ENCODE measurements around the gene PSMG4. TPM values are rescaled to one million over a fixed set of nuclear protein-coding genes. Genes with fewer than 3 reads are reported as not detected.

PSMG4 gene
- total and polyA plus RNA-seq, 2 of the 8 experiments (the other 6 are each of a cell fraction or from before 2014, with no cell fraction given): 40.6 to 113 TPM

DNA sequence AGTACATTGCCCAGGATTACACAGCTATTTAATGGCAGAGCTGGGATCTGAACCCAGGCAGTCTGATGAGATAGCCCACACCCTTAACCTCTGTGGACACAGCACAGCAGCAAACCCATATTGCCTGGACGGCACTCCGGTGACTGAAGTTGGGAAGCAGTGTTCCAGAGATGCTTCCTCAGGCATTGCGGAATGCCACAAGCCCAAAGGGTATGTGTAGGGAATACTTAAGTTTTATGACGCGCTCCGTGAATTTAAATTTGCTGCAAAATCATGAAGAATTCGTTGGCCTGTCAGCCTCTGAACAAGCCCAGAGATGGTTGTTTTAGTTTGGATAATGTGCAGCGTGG, 46.4 kb downstream of the PSMG4 start (continued):
- no peak for TF ChIP-seq TAF1 (IDR thresholded peaks at IDR 0.05; ENCODE audit: low read depth, low read length)
- no peak for TF ChIP-seq SP4 (IDR thresholded peaks at IDR 0.05; ENCODE audit: low read length)
- no peak for TF ChIP-seq EP300 (IDR thresholded peaks at IDR 0.05; ENCODE audit: borderline replicate concordance in 1 of 2, low read depth in 2 of 2, low read length in 2 of 2)
- no peak for TF ChIP-seq ASH2L (IDR thresholded peaks at IDR 0.05; ENCODE audit: low read length)

Measured in H1 (cell line).